ENCODE results near the gene SIX3. TPM values are rescaled to one million over a fixed set of nuclear protein-coding genes. Genes with fewer than 3 reads are reported as not detected.
A peak's percentile ranks its signal among the peaks of the same experiment; 100 is the strongest.

SIX3 gene
- total RNA-seq, 2 donors from 2014 or later = 0.52 TPM; not detected in 1

DNA sequence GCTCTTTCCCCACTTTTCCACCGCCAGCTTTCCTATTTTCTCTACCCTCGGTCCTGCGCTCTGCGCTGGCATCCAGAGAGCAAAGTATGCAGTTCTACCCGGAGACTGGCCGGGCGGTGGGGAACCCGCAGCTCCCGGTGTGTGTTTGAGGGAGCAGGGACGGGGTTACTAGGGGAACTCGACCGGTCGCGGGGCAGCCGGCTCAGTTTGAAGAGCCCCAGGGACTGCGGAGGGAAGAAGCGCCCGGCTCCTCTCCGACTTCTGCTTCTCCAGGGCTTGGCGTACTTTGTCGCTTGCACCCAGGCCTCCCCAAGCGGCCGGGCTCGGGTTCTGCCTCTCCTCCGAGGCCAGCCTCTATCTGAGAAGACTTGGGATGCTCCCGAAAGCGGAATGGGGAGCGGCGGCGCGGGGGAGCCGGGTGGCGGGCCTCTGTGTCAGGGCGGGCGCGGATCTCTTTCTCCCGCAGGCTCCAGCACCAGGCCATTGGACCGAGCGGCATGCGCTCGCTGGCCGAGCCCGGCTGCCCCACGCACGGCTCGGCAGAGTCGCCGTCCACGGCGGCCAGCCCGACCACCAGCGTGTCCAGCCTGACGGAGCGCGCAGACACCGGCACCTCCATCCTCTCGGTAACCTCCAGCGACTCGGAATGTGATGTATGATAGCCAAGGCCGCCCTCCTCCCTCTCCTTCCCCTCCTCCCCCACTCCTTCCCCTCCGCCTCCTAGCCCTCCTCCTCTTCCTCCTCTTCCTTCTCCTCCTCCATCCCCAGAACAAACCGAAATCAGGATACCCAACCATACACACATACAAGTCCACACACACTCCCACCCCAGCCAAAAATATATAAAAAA is 2.8 kb downstream of the SIX3 start:
- TF ChIP-seq POLR2A (IDR thresholded peaks at IDR 0.05) = no peak
- TF ChIP-seq, protein P1, sequence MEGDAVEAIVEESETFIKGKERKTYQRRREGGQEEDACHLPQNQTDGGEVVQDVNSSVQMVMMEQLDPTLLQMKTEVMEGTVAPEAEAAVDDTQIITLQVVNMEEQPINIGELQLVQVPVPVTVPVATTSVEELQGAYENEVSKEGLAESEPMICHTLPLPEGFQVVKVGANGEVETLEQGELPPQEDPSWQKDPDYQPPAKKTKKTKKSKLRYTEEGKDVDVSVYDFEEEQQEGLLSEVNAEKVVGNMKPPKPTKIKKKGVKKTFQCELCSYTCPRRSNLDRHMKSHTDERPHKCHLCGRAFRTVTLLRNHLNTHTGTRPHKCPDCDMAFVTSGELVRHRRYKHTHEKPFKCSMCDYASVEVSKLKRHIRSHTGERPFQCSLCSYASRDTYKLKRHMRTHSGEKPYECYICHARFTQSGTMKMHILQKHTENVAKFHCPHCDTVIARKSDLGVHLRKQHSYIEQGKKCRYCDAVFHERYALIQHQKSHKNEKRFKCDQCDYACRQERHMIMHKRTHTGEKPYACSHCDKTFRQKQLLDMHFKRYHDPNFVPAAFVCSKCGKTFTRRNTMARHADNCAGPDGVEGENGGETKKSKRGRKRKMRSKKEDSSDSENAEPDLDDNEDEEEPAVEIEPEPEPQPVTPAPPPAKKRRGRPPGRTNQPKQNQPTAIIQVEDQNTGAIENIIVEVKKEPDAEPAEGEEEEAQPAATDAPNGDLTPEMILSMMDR (IDR thresholded peaks at IDR 0.05) = no peak
- peaks cover 0 to 40% of the 10 kb centered on the region in 2 donors for H3K27me3 ChIP-seq

DNA sequence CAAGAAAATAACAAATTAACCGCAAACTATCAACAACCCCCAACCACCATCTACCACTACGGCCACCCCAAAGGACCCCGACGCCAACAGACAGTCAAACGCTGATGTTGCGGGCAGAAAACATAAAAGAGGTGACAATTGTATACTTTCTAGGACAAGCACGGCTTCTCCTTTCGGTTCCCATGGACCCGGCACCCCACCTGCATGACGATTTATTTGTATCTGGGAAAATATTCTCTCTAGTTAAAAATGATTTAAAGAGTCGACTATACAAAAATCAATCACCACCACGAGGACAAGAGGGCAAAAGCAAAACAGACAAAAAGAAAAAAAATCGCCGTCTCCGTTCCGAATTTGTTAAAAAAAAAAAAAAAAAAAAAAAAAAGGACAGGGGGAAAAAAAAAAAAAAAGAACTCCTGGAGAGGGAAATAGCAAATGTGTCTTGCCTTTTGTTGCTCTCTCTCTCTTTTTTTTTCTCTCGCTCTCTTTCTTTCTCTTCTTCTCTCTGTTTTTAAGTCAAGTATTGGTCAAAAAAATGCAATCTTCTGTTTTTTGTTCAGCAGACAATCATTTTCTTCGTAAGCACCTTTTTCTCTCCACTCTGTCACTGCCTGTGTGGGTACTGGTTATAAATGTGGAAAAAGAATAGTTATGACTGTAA is 3.6 kb downstream of the SIX3 start:
- DNase-seq (no peak), ATAC-seq (no peak)
- H3K36me3 ChIP-seq (replicated peaks in 1 of 2; ENCODE audit: insufficient read depth in 1 of 2, low read depth in 2 of 2) = no peaks in the 10 kb centered on the region
- no peak overlapping the region for H3K27ac ChIP-seq
- TF ChIP-seq, protein P1 (IDR thresholded peaks at IDR 0.05) = no peak
- no peak for TF ChIP-seq POLR2A (IDR thresholded peaks at IDR 0.05)
- no peaks in the 10 kb centered on the region for H3K9me3 ChIP-seq
- H3K27me3 ChIP-seq = peaks cover 0 to 38% of the 10 kb centered on the region in 2 donors
- 32 to 38% methylated on average over 18 of the region's 18 CpGs for WGBS, 2 donors
- no peak overlapping the region for H3K4me3 ChIP-seq
- intact Hi-C loops (cut with DNase I) = no loop called here
- peaks cover 35% of the 10 kb centered on the region for H3K4me1 ChIP-seq

More for the DNA sequence above, 2.8 kb downstream of the SIX3 start:
- DNase-seq (peak in 1 of 4 donors; percentile 4), ATAC-seq (no peak)
- Histone ChIP-seq H3K9me3 (no peaks in the 10 kb centered on the region), H3K36me3 (replicated peaks in 1 of 2; ENCODE audit: insufficient read depth in 1 of 2, low read depth in 2 of 2) (no peaks in the 10 kb centered on the region), H3K4me1 (peaks cover 30% of the 10 kb centered on the region), H3K27ac (no peak overlapping the region), H3K4me3 (no peak overlapping the region)
- 12 to 20% methylated on average over 29 to 62 of the region's 62 CpGs for WGBS, 2 donors
- intact Hi-C loops (cut with DNase I) = no loop called here

DNA sequence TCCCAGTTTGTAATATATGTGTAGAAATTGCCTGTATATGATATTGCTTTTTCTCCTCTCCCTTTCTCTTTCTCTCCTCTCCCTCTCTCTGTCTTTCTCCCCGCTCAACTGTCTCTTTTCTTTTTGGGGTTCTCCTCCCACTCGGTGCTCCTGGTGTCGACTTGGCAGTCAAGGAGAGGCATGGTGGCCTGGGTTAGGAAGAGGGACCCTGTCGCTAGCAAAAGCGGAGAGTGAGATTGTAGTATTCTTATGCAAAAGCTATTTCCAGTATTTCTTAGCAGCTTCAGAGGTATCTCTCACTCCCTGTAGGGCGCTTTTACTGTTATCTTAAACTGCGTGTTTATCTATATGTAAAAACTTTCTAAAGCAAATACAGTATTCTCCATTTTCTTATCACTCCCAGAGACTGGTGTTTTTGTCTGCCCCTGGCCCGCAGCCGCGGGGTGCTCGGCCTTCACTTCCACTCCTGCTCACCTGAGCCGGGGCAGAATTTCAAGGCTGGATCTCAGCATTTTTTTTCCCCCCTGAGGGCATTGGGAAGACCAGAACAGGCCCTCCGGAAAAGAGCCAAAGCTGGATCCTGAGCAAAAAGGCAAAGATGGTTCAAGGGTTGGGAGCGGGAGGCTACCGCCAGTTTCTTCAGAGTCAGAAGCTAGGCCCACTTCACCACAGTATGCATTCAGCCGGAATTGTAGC is 4.3 kb downstream of the SIX3 start:
- intact Hi-C loops (cut with DNase I) = no loop called here
- Histone ChIP-seq H3K27me3 (peaks cover 0 to 31% of the 10 kb centered on the region in 2 donors), H3K9me3 (no peaks in the 10 kb centered on the region), H3K27ac (no peak overlapping the region), H3K4me1 (peaks cover 35% of the 10 kb centered on the region), H3K4me3 (no peak overlapping the region), H3K36me3 (replicated peaks in 1 of 2; ENCODE audit: insufficient read depth in 1 of 2, low read depth in 2 of 2) (no peaks in the 10 kb centered on the region)
- TF ChIP-seq, protein P1 (IDR thresholded peaks at IDR 0.05) = no peak
- TF ChIP-seq POLR2A (IDR thresholded peaks at IDR 0.05) = no peak
- 56 to 71% methylated on average over 16 of the region's 16 CpGs for WGBS, 2 donors
- ATAC-seq = no peak
- no peak for DNase-seq

DNA sequence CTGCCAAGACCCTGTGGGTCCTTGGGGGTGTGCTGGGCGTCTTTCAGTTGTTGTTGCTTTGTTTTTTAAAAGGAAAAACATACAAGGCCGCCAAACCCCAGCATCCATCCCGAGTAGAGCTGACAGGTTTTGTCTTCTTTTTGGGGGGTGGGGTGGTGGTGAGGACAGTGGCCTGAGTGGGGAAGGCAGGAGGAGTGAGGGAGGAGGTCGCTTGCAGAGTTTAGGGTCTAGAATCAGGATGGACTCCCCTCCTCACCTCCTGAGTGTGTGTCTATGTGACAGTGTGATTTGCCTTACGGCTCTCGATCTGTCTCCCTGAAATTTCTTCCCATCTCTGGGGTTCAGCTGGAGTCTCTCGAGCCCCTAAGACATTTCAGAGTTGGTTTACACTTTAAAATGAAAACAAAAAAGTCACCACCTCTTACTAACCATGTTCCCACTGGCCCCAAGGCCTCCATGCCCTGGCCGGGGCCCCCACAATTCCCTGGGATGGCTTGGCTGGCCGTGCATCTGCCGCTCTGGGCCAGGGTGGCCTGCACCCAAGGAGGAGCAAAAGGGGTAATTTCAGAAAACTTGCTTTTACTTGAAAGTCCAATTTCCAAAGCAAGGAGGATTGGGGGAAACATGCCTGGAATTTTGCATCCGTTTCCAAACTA is 5.0 kb downstream of the SIX3 start:
- no peaks in the 10 kb centered on the region for H3K9me3 ChIP-seq
- no peak overlapping the region for H3K4me3 ChIP-seq
- WGBS, 2 donors = 77 to 81% methylated on average over 10 to 11 of the region's 11 CpGs
- H3K27me3 ChIP-seq = peaks cover 0 to 26% of the 10 kb centered on the region in 2 donors
- no peak overlapping the region for H3K27ac ChIP-seq
- intact Hi-C loops (cut with DNase I) = no loop called here
- no peaks in the 10 kb centered on the region for H3K36me3 ChIP-seq (replicated peaks in 1 of 2; ENCODE audit: insufficient read depth in 1 of 2, low read depth in 2 of 2)
- DNase-seq (no peak), ATAC-seq (no peak)
- H3K4me1 ChIP-seq = peaks cover 28% of the 10 kb centered on the region
- TF ChIP-seq POLR2A (IDR thresholded peaks at IDR 0.05) = no peak
- TF ChIP-seq, protein P1 (IDR thresholded peaks at IDR 0.05) = no peak

Measured in body of pancreas (tissue), 4 donors.